Measurements from ENCODE around the gene COP1.
"Not testable (repeated sequence)": the region's sequence is repeated elsewhere in the genome, so short reads cannot be mapped to it uniquely, and the experiment has no call there.

COP1 gene

GRCh38 chr1:176206961-176207902 is at the start of gene COP1:
COP1 (minus strand) TSS chr1:176207286; CDS start chr1:176206978, 308 bp downstream.
- peak; percentile 94 for DNase-seq

DNA sequence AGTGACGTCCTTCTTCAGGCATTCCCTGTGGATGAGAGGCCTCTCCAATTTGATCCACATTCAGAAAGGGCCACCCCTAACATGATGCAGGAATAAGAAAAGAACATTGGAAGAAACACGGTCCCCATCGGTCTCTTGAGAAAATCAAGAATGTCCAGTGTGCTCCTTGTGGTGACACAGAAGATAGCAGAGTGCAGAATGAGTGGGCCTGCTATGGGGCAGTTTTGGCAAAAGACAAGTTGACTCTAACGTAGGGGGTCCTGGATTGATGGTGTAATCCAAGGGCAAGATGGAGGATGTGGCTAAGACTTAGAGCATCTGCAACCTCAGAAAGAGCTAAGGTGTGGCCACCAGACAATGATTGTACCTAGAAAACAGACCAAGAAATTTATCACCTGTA is 45.1 kb upstream of the COP1 start:
- no peak for DNase-seq

DNA sequence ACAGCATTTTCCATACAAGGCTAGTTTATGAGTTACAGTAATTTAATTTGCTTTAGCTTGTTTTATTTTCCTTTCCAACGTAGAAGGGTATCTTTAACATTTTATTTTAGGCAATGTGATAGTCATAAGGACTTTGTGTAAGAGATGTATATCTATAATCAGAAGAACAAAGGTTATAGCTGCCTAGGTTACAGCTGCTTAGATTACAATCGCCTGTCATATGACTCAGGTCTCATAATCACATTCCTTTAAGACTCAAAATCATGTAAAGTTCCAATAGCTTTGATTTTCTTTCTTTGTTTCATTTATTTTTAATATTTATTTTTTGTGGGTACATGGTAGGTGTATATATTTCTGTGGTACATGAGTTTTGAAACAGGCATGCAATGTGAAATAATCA is 37.8 kb upstream of the COP1 start:
- DNase-seq = no peak

GRCh38 chr1:176243746-176244145 is 36.7 kb upstream of the COP1 start:
- DNase-seq = peak; percentile 8

GRCh38 chr1:176241385-176242015 is 34.4 kb upstream of the COP1 start:
- peak; percentile 86 for DNase-seq

DNA sequence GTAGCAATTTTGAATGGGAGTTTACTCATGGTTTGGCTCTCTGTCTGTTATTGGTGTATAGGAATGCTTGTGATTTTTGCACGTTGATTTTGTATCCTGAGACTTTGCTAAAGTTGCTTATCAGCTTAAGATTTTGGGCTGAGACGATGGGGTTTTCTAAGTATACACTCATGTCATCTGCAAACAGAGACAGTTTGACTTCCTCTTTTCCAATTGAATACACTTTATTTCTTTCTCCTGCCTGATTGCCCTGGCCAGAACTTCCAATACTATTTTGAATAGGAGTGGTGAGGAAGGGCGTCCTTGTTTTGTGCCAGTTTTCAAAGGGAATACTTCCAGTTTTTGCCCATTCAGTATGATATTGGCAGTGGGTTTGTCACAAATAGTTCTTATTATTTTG is 26.6 kb upstream of the COP1 start:
- not testable (repeated sequence) for DNase-seq

- no peak for DNase-seq
These were observed 20.5 kb upstream of the COP1 start for GRCh38 chr1:176227579-176227978.

- no peak for DNase-seq
These were observed 18.8 kb upstream of the COP1 start for GRCh38 chr1:176225911-176226310.

- no peak for DNase-seq
These were observed 18.4 kb upstream of the COP1 start for GRCh38 chr1:176225479-176225875.

DNA sequence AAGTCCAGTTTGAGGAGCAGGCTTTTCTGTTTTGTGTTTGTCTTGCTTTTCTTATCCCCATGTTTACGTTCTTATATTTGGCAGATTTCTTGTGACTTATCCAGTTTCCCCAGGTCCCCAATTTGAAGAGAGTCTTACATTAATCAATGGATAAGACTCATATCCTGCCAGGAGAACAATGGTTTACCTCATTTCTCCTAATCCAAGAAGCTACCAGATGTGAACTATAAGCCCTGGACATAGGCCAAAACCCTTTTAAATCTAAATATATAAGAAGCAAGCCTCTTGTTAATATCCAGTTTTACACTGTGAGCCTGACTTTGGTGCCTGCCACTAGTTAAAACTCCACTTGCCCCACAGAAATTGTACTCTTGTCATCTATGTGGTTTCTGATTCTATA is 15.1 kb upstream of the COP1 start:
- DNase-seq = no peak

DNA sequence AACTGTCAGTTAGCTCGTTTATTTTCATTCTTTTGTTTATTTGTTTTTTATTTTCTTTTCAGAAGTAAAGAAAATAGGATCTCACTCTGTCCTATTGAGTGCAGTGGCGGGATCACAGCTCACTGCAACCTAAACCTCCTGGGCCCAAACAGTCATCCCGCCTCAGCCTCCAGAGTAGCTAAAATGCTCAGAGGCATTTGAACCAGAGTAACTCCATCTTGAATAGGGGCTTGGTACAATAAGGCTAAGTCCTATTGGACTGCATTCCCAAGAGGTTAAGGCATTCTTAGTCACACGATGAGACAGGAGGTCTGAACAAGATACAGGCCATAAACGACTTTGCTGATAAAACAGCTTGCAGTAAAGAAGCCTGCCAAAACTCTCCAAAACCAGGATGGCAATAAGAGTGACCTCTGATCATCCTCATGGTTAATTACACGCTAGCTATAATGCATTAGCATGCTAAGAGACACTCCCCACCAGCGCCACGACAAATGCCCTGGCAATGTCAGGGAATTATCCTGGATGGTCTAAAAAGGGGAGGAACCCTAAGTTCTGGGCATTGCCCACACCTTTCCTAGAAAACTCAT is 13.1 kb upstream of the COP1 start:
- no peak for DNase-seq

GRCh38 chr1:176217461-176218099 is 10.5 kb upstream of the COP1 start:
- no peak for DNase-seq

GRCh38 chr1:176216031-176216430 is 8.9 kb upstream of the COP1 start:
- DNase-seq = no peak

DNA sequence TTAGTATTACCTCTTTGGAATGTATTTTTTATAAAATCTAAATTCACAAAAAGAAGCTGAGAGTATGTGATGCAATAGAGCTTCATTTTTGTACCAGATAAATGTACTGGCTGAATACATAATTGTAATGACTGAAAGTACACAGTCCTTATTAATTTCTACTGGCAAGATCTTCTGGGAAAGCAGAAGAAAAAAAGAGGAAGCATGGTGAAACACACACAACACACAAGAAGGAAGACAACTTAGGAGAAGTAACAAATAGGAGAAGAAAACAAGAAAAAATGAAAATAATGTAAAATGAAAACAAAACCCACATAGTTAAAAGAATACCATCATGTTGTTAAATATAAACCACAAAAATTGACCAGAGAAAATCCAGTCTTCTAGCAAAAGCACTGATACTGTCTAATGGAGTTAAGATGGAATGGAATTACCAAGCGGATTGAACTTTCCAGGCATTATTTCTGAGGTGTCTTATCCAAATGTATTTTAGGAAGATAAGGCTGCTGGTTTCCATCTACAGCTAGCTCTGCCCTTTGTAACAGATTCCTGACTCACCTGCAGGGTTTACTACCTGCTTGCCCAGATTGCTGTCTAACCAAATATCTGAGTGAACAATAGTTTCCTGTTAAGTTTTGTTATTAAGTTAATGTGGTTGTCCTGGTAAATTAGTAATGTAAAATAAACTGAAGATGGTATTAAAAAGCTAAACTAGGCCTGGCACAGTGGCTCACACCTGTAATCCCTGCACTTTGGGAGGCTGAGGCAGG is 4.5 kb upstream of the COP1 start:
- DNase-seq = no peak

DNA sequence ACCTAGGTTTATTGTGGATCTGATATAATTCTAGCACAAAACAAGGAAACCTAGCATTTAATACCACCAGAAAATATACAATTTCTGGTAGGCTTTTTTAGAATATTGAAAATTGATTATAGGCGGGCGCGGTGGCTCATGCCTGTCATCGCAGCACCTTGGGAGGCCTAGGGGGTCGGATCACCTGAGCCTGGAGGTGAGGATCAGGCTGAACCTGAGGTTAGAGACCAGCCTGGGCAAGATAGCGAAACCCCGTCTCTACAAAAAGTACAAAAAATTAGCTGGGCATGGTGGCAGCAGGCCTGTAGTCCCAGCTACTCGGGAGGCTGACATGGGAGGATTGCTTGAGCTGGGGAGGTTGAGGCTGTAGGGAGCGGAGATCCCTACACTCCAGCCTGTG is 948 bp upstream of the COP1 start:
- DNase-seq = no peak

- peak; percentile 57 for DNase-seq
These were observed 803 bp downstream of the COP1 start for GRCh38 chr1:176206006-176206960.

DNA sequence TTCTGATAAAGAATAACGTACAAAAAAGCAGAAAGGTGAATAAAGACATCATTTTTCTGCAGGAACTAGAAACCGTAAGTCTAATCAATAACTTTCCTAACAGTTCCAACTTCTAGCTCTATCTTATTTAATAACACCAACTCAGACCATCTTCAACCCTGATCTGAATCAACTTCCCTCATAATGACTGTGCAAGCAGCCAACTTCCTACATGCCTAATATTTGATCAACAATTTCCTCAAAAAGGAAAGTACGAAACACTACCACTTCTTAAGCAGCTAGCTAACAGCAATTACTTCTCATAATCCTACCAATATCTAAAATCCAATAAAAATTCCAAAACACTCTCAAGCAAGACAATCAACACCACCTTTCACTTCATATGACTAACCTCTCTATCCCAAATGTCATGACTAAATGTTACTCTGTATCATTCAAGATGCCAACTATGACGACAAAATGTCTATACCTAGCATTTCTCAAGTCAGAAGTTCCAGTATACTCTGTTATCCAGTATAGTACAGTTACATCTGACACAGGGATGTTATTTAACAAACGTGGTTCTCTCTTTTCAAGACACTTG is 1.7 kb downstream of the COP1 start:
- DNase-seq = peak; percentile 11

DNA sequence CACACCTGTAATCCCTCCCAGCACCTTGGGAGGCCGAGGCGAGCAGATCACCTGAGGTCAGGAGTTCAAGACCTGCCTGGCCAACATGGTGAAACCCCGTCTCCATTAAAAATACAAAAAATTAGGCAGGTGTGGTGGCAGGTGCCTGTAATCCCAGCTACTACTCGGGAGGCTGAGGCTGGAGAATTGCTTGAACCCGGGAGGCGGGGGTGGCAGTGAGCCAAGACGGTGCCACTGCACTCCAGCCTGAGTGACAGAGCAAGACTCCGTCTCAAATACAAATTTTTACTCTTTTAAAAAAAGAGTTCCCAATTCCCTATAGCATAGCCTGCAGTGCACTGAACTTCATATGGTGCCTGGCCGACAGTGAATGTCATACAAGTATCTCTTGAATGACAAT is 2.4 kb downstream of the COP1 start:
- not testable (repeated sequence) for DNase-seq

GRCh38 chr1:176203735-176204134 is 3.4 kb downstream of the COP1 start:
- no peak for DNase-seq

- no peak for DNase-seq
These were observed 5.5 kb downstream of the COP1 start for GRCh38 chr1:176201568-176201967.

DNA sequence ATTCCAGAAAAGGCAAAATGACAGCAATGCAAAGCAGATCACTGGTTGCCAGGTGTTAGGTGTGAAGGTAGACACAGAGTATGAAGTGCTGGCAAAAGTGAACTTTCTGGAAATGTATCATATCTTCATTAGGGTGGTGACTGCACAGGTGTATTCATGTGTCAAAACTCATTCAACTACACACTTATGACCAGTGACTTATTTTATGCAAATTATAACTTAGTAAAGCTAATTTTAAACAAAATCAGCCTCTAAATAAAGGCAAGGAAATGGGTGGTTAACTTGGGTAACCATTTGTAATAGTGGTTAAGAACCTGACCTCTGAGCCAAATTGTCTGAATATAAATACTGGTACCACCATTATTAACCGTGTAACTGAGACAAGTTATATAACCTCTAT is 7.4 kb downstream of the COP1 start:
- DNase-seq = no peak
